Endothelial cell of umbilical vein (primary cell): ENCODE results near the gene CTSL. TPM values are rescaled to one million over a fixed set of nuclear protein-coding genes. Genes with fewer than 3 reads are reported as not detected.

Experiments used
- BruUV-seq: library from RNA; stranded (reverse); fragments of 400-500 nt; replicated peaks from 2 replicates; lab custom pipeline; 2021; lab: Mats Ljungman, UMichigan
- CTCF ChIA-PET: fragments of 300-600, 350-600 bp; sonication (Branson Sonifier 250); formaldehyde crosslinking; loops from one replicate; lab custom pipeline; 2021; ENCODE audit warnings: antibody characterized with exemption, inconsistent platforms; lab: Charles Lee
- POLR2A ChIA-PET: fragments of 300-600, 350-600 bp; sonication (Branson Sonifier 250); formaldehyde crosslinking; loops from one replicate; lab custom pipeline; 2021; ENCODE audit warnings: antibody characterized with exemption, inconsistent platforms; lab: Charles Lee
- DNase-seq: peaks from one replicate; pipeline ENCODE4 v3.0.0-alpha.2; 2011; ENCODE audit warnings: low read depth, low spot score
- FAIRE-seq: peaks from 2 replicates; lab custom pipeline; 2011; peaks lifted over from hg19 to GRCh38; lab: Jason Lieb, UNC
- H2AFZ ChIP-seq: 2 replicates; pipeline ENCODE4 v1.6.0; 2012; ENCODE audit warnings: low read depth, low read length, control low read depth, inconsistent platforms
- H3K27ac ChIP-seq: 2 replicates; pipeline ENCODE4 v1.5.1; 2011; ENCODE audit warnings: low read depth, mild to moderate bottlenecking, control low read depth, low read length, moderate library complexity; ENCODE audit not compliant: insufficient read depth
- H3K27me3 ChIP-seq, 2 experiments: 2 replicates each; pipeline versions ENCODE4 v1.6.0 to v1.6.1; 2011; ENCODE audit warnings: low read length in 2 of 2, mixed read lengths in 1 of 2; ENCODE audit not compliant: control insufficient read depth in 2 of 2, insufficient read depth in 2 of 2
- H3K36me3 ChIP-seq, 2 experiments: 2 replicates in 1 of 2; 3 replicates in 1 of 2; pipeline ENCODE4 v1.5.1; 2011; ENCODE audit warnings: low read length in 2 of 2, mild to moderate bottlenecking in 1 of 2, moderate library complexity in 1 of 2; ENCODE audit not compliant: control insufficient read depth in 2 of 2, insufficient read depth in 2 of 2; ENCODE audit errors: extremely low read depth in 1 of 2
- H3K4me1 ChIP-seq: 3 replicates; pipeline ENCODE4 v1.5.1; 2011; ENCODE audit warnings: mild to moderate bottlenecking, low read length; ENCODE audit not compliant: control insufficient read depth, insufficient read depth; ENCODE audit errors: extremely low read depth
- H3K4me2 ChIP-seq: 2 replicates; pipeline ENCODE4 v1.6.1; 2011; ENCODE audit warnings: low read length, control low read depth, mixed read lengths; ENCODE audit not compliant: insufficient read depth
- H3K4me3 ChIP-seq, 3 experiments: fragments of 200-600 bp in 1 of 3; sonication (generic), shearing (Covaris generic) in 1 of 3; replicated peaks in 1 of 3; 2 replicates each; pipeline ENCODE4 v1.5.1; 2011 to 2016; ENCODE audit warnings: control low read depth in 3 of 3, low read length in 3 of 3, mild to moderate bottlenecking in 2 of 3, inconsistent platforms in 1 of 3, low read depth in 1 of 3, moderate library complexity in 1 of 3; ENCODE audit not compliant: insufficient read depth in 1 of 3
- H3K79me2 ChIP-seq: 2 replicates; pipeline ENCODE4 v1.6.0; 2012; ENCODE audit warnings: low read length, inconsistent platforms; ENCODE audit not compliant: control insufficient read depth, insufficient read depth
- H3K9ac ChIP-seq: replicated peaks from 2 replicates; pipeline ENCODE3; 2011; ENCODE audit warnings: low read length, control low read depth; ENCODE audit not compliant: insufficient read depth; ENCODE audit errors: extremely low read depth
- H3K9me1 ChIP-seq: replicated peaks from 3 replicates; pipeline ENCODE4 v1.6.0; 2011; ENCODE audit warnings: mild to moderate bottlenecking, low read length; ENCODE audit not compliant: control insufficient read depth, insufficient read depth; ENCODE audit errors: extremely low read depth
- H3K9me3 ChIP-seq: replicated peaks from 2 replicates; pipeline ENCODE4 v1.5.1; 2012; ENCODE audit warnings: low read length, inconsistent platforms; ENCODE audit not compliant: control insufficient read depth, insufficient read depth
- H4K20me1 ChIP-seq: replicated peaks from 2 replicates; pipeline ENCODE3; 2011; ENCODE audit warnings: mild to moderate bottlenecking, low read length; ENCODE audit not compliant: control insufficient read depth, insufficient read depth; ENCODE audit errors: extremely low read depth
- CTCF ChIP-seq, 2 donors: IDR thresholded peaks; 1 replicate in 1 of 2; 2 replicates in 1 of 2; pipeline ENCODE4 v1.5.1; 2011; ENCODE audit warnings: low read length in 2 of 2, mild to moderate bottlenecking in 2 of 2, moderate library complexity in 2 of 2, control low read depth in 1 of 2, inconsistent platforms in 1 of 2, low read depth in 1 of 2; ENCODE audit not compliant: insufficient read depth in 1 of 2; ENCODE audit errors: extremely low read depth in 1 of 2
- EZH2 ChIP-seq: IDR thresholded peaks from 2 replicates; pipeline ENCODE4 v1.6.1; 2012; ENCODE audit warnings: borderline replicate concordance, low read depth, mild to moderate bottlenecking, moderate library complexity, low read length, inconsistent platforms; ENCODE audit not compliant: severe bottlenecking
- FOS ChIP-seq: IDR thresholded peaks from 2 replicates; pipeline ENCODE4 v1.6.1; 2011; ENCODE audit warnings: mild to moderate bottlenecking, low read length, moderate library complexity, borderline replicate concordance; ENCODE audit not compliant: insufficient read depth
- GATA2 ChIP-seq: IDR thresholded peaks from 2 replicates; pipeline ENCODE4 v1.7.0; 2011; ENCODE audit warnings: low read depth, mild to moderate bottlenecking, moderate library complexity, mixed read lengths, low read length; ENCODE audit not compliant: insufficient read length, insufficient read depth
- JUN ChIP-seq: IDR thresholded peaks from 2 replicates; pipeline ENCODE4 v1.6.1; 2011; ENCODE audit warnings: borderline replicate concordance, low read depth; ENCODE audit not compliant: insufficient read length, insufficient read depth
- MAX ChIP-seq: IDR thresholded peaks from 2 replicates; pipeline ENCODE4 v1.6.1; 2011; ENCODE audit not compliant: insufficient read depth, insufficient read length
- MYC ChIP-seq: IDR thresholded peaks from one replicate; pipeline ENCODE4 v1.6.1; 2011; ENCODE audit warnings: mild to moderate bottlenecking, low read depth, low read length
- POLR2A ChIP-seq: IDR thresholded peaks from 2 replicates; pipeline ENCODE4 v1.6.1; 2012; ENCODE audit warnings: low read depth, mild to moderate bottlenecking, control low read depth, low read length
- POLR2AphosphoS5 ChIP-seq: IDR thresholded peaks from 2 replicates; pipeline ENCODE4 v1.6.1; 2012; ENCODE audit warnings: low read depth, mild to moderate bottlenecking, control low read depth, low read length, moderate library complexity; ENCODE audit not compliant: insufficient read depth
- dilution Hi-C: fragments of 300-500 bp; cut with MboI; formaldehyde crosslinking; loops from one replicate; pipeline ENCODE4 v1.15.0; 2019; ENCODE audit warnings: low sequenced_read_pairs; ENCODE audit not compliant: extremely low pct_ligation_motif_present
- intact Hi-C: fragments of 100-400 bp; cut with micrococcal nuclease; formaldehyde crosslinking; loops from one replicate; pipeline ENCODE4 v1.10.0; 2022
- polyA plus RNA-seq, 4 experiments: library from polyadenylated mRNA; depleted of rRNA in 3 of 4; stranded (reverse) in 3 of 4; unstranded in 1 of 4; fragments of >200 nt; gene quantifications; 2 replicates each; pipeline versions ENCODE4 v1.2.1 to v1.2.3, GENCODE V29; 2011 to 2012; ENCODE audit warnings: missing spikeins in 1 of 4
- total RNA-seq: library from RNA; stranded (reverse); gene quantifications from 2 replicates; pipeline ENCODE4 v1.2.3, GENCODE V29; 2021

CTSL gene
- total and polyA plus RNA-seq, 2 donors (not counting 3 experiments of a cell fraction or from before 2014, with no cell fraction given), result 98.4 to 107 TPM

- intact Hi-C loops, result no loop called here
- no peaks in the 10 kb centered on the region for H3K9me3 ChIP-seq
- no peak overlapping the region for H3K4me2 ChIP-seq
- no peaks in the 10 kb centered on the region for H3K36me3 ChIP-seq
- FAIRE-seq, result no peak
- CTCF ChIA-PET, result no interaction called here
- no peak overlapping the region for H2AFZ ChIP-seq
- no peaks in the 10 kb centered on the region for H3K9me1 ChIP-seq
- DNase-seq, result no peak
- no peaks in the 10 kb centered on the region for H3K27me3 ChIP-seq
- H3K4me1 ChIP-seq, result peaks cover 13% of the 10 kb centered on the region
- no peak overlapping the region for H3K9ac ChIP-seq
- POLR2A ChIA-PET, result no interaction called here
- dilution Hi-C loops, result no loop called here
- no peaks in the 10 kb centered on the region for H4K20me1 ChIP-seq
- no peak overlapping the region for H3K4me3 ChIP-seq
- no peaks in the 10 kb centered on the region for H3K79me2 ChIP-seq
- no TSS peak for BruUV-seq
- TF ChIP-seq EZH2, result no peak
- no peak for TF ChIP-seq CTCF (IDR thresholded peaks at IDR 0.05; ENCODE audit: extremely low read depth in 1 of 2, insufficient read depth in 1 of 2, low read depth in 1 of 2, low read length in 2 of 2)
- TF ChIP-seq GATA2, result no peak
- TF ChIP-seq MYC, result no peak
- no peak for TF ChIP-seq JUN
- no peak for TF ChIP-seq MAX
- no peak for TF ChIP-seq FOS
- TF ChIP-seq POLR2A, result no peak
- TF ChIP-seq POLR2AphosphoS5, result no peak
- H3K27ac ChIP-seq, result no peak overlapping the region
These were observed 24.8 kb downstream of the CTSL start for GRCh38 chr9:87750726-87751125.
